ENCODE measurements around the gene HIPK4.
A peak's percentile ranks its signal among the peaks of the same experiment; 100 is the strongest.
"Not testable (repeated sequence)": the region's sequence is repeated elsewhere in the genome, so short reads cannot be mapped to it uniquely, and the experiment has no call there.

HIPK4 gene

GRCh38 chr19:40392894-40393517, 3.0 kb upstream of the HIPK4 start:
- no peak for DNase-seq

GRCh38 chr19:40392123-40392522, 2.1 kb upstream of the HIPK4 start:
- no peak for DNase-seq

- no peak for DNase-seq
Measured at GRCh38 chr19:40389404-40390083, 437 bp downstream of the HIPK4 start.

- no peak for DNase-seq
Measured at GRCh38 chr19:40388481-40388880, 1.5 kb downstream of the HIPK4 start.

GRCh38 chr19:40387155-40387554, 2.8 kb downstream of the HIPK4 start:
- no peak for DNase-seq

GRCh38 chr19:40383668-40384248, 6.2 kb downstream of the HIPK4 start:
- DNase-seq = no peak

- DNase-seq = no peak
Measured at GRCh38 chr19:40381321-40381720, 8.7 kb downstream of the HIPK4 start.

- DNase-seq = no peak
Measured at GRCh38 chr19:40380199-40381037, 9.6 kb downstream of the HIPK4 start.

- DNase-seq = no peak
Measured at GRCh38 chr19:40379446-40380198, 10.4 kb downstream of the HIPK4 start.

GRCh38 chr19:40378509-40378908, 11.5 kb downstream of the HIPK4 start:
- DNase-seq = no peak

GRCh38 chr19:40377876-40378385, 12.1 kb downstream of the HIPK4 start:
- no peak for DNase-seq

- no peak for DNase-seq
Measured at GRCh38 chr19:40376286-40376862, 13.6 kb downstream of the HIPK4 start.

- DNase-seq = no peak
Measured at GRCh38 chr19:40374084-40374483, 15.9 kb downstream of the HIPK4 start.

- no peak for DNase-seq
Measured at GRCh38 chr19:40371802-40372122, 18.2 kb downstream of the HIPK4 start.

GRCh38 chr19:40370997-40371801, 18.8 kb downstream of the HIPK4 start:
- no peak for DNase-seq

- not testable (repeated sequence) for DNase-seq
Measured at GRCh38 chr19:40370253-40370652, 19.7 kb downstream of the HIPK4 start.

- DNase-seq = no peak
Measured at GRCh38 chr19:40369797-40370196, 20.2 kb downstream of the HIPK4 start.

- no peak for DNase-seq
Measured at GRCh38 chr19:40367577-40368434, 22.2 kb downstream of the HIPK4 start.

GRCh38 chr19:40366697-40367561, 23.1 kb downstream of the HIPK4 start:
- peak; percentile 17 for DNase-seq
